ENCODE results near the gene FAM228A.
A peak's percentile ranks its signal among the peaks of the same experiment; 100 is the strongest.

Gene FAM228A

GRCh38 chr2:24231461-24231881 is 56.6 kb downstream of the FAM228A start:
- Histone ChIP-seq H3K36me3 (replicated peaks) (no peaks in the 10 kb centered on the region), H3K27ac (peak overlapping the region; percentile 25), H3K4me3 (ENCODE audit: low read depth, low read length) (no peak overlapping the region), H3K27me3 (replicated peaks) (no peaks in the 10 kb centered on the region)
- in situ Hi-C loops (cut with HindIII; ENCODE audit: low pct_ligation_motif_present, low sequenced_read_pairs) = no loop called here
- no peak for TF ChIP-seq CTCF (IDR thresholded peaks at IDR 0.05; ENCODE audit: low read depth, low read length, missing control alignments)
- DNase-seq = peak; percentile 54

- DNase-seq = no peak
- TF ChIP-seq CTCF (IDR thresholded peaks at IDR 0.05; ENCODE audit: low read depth, low read length, missing control alignments) = no peak
- Histone ChIP-seq H3K27ac (no peak overlapping the region), H3K36me3 (replicated peaks) (no peaks in the 10 kb centered on the region), H3K4me3 (ENCODE audit: low read depth, low read length) (no peak overlapping the region), H3K27me3 (replicated peaks) (no peaks in the 10 kb centered on the region)
- in situ Hi-C loops (cut with HindIII; ENCODE audit: low pct_ligation_motif_present, low sequenced_read_pairs) = no loop called here
Observed at GRCh38 chr2:24233321-24233720, 58.5 kb downstream of the FAM228A start.

DNA sequence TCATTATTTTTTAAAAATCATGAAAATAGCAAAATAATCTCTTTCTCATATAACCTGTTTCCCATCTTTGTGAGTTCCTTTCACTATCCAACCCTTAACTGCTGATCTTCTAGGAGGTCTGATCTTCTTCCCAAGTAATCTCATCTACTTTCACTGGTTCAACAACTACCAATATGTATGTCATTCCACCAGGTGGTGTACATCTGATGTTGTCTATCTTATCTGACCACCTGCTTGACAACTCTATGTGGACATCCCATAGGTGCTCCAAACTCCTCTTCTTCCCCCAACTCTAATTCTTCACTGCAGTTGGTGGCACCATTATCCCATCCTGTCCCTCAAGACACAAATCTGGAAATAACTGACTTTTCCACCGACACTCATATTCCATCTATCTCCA is 62.5 kb downstream of the FAM228A start:
- Histone ChIP-seq H3K27ac (no peak overlapping the region), H3K36me3 (replicated peaks) (no peaks in the 10 kb centered on the region), H3K4me3 (ENCODE audit: low read depth, low read length) (no peak overlapping the region), H3K27me3 (replicated peaks) (no peaks in the 10 kb centered on the region)
- TF ChIP-seq CTCF (IDR thresholded peaks at IDR 0.05; ENCODE audit: low read depth, low read length, missing control alignments) = no peak
- in situ Hi-C loops (cut with HindIII; ENCODE audit: low pct_ligation_motif_present, low sequenced_read_pairs) = no loop called here
- DNase-seq = no peak

GRCh38 chr2:24238158-24238557 is 63.3 kb downstream of the FAM228A start:
- Histone ChIP-seq H3K4me3 (ENCODE audit: low read depth, low read length) (no peak overlapping the region), H3K36me3 (replicated peaks) (no peaks in the 10 kb centered on the region), H3K27ac (no peak overlapping the region), H3K27me3 (replicated peaks) (no peaks in the 10 kb centered on the region)
- no peak for TF ChIP-seq CTCF (IDR thresholded peaks at IDR 0.05; ENCODE audit: low read depth, low read length, missing control alignments)
- in situ Hi-C loops (cut with HindIII; ENCODE audit: low pct_ligation_motif_present, low sequenced_read_pairs) = no loop called here
- no peak for DNase-seq

DNA sequence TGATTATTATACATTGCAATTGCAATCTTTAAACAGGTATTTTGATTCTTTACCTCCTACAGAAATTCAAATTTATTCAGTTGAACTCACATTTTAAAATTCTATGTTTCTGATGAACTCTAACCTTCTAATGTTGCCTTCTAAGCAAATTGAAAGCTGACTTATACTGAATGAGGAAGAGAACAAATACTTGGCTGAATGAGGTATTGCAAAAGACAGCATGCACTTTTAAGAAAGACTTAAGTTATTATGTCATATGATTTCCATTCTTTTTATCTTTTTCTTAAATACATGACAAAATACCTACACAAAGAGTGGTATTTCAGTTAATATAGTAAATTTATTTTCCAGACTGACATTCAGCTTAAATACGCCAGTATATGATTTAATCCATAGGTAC is 64.7 kb downstream of the FAM228A start:
- in situ Hi-C loops (cut with HindIII; ENCODE audit: low pct_ligation_motif_present, low sequenced_read_pairs) = no loop called here
- TF ChIP-seq CTCF (IDR thresholded peaks at IDR 0.05; ENCODE audit: low read depth, low read length, missing control alignments) = no peak
- H3K27ac ChIP-seq = no peak overlapping the region
- H3K4me3 ChIP-seq (ENCODE audit: low read depth, low read length) = no peak overlapping the region
- no peak for DNase-seq
- no peaks in the 10 kb centered on the region for H3K27me3 ChIP-seq (replicated peaks)
- H3K36me3 ChIP-seq (replicated peaks) = no peaks in the 10 kb centered on the region
